Activated CD8-positive, alpha-beta memory T cell treated with anti-CD3 and anti-CD28 coated beads, Interleukin-2, amount 50 U/mL, for 24 hours (primary cell): ENCODE results near the gene FANK1.

ENCODE experiments used
- DNase-seq: peaks from one replicate; pipeline ENCODE4 v3.0.0-alpha.2; 2020; ENCODE audit errors: extremely low read depth

The FANK1 gene

GRCh38 chr10:125896088-125896934, at the start of gene FANK1:
Gene FANK1, plus strand, starts transcription at chr10:125896564. Its CDS starts 79 bp downstream, at chr10:125896643.
- peak; percentile 60 for DNase-seq

- no peak for DNase-seq
These were observed 49.5 kb upstream of the FANK1 start for GRCh38 chr10:125846894-125847293.

GRCh38 chr10:125848371-125848770, 48.0 kb upstream of the FANK1 start:
- no peak for DNase-seq

- DNase-seq = no peak
These were observed 47.5 kb upstream of the FANK1 start for GRCh38 chr10:125848857-125849256.

- DNase-seq = no peak
These were observed 46.9 kb upstream of the FANK1 start for GRCh38 chr10:125849448-125849847.

- no peak for DNase-seq
These were observed 45.3 kb upstream of the FANK1 start for GRCh38 chr10:125850766-125851731.

GRCh38 chr10:125852487-125852886, 43.9 kb upstream of the FANK1 start:
- DNase-seq = no peak

GRCh38 chr10:125857185-125857760, 39.1 kb upstream of the FANK1 start:
- DNase-seq = no peak

GRCh38 chr10:125859128-125859817, 37.1 kb upstream of the FANK1 start:
- no peak for DNase-seq

GRCh38 chr10:125865120-125865519, 31.2 kb upstream of the FANK1 start:
- no peak for DNase-seq

- no peak for DNase-seq
These were observed 29.8 kb upstream of the FANK1 start for GRCh38 chr10:125866421-125867029.

GRCh38 chr10:125868372-125868975, 27.9 kb upstream of the FANK1 start:
- DNase-seq = no peak

- DNase-seq = no peak
These were observed 25.0 kb upstream of the FANK1 start for GRCh38 chr10:125871338-125871737.

GRCh38 chr10:125878957-125879835, 17.2 kb upstream of the FANK1 start:
- no peak for DNase-seq

- DNase-seq = no peak
These were observed 15.6 kb upstream of the FANK1 start for GRCh38 chr10:125880719-125881118.

GRCh38 chr10:125881192-125881591, 15.2 kb upstream of the FANK1 start, which contains the start of gene DHX32:
Gene DHX32, minus strand, starts transcription at chr10:125881292. Its CDS starts 468 bp downstream, at chr10:125880824.
- no peak for DNase-seq

GRCh38 chr10:125882596-125882995, 13.8 kb upstream of the FANK1 start:
- no peak for DNase-seq

GRCh38 chr10:125883211-125883610, 13.2 kb upstream of the FANK1 start:
- no peak for DNase-seq

GRCh38 chr10:125886914-125887512, 9.4 kb upstream of the FANK1 start:
- no peak for DNase-seq
